ENCODE data around the gene LRIG1.

The LRIG1 gene

DNA sequence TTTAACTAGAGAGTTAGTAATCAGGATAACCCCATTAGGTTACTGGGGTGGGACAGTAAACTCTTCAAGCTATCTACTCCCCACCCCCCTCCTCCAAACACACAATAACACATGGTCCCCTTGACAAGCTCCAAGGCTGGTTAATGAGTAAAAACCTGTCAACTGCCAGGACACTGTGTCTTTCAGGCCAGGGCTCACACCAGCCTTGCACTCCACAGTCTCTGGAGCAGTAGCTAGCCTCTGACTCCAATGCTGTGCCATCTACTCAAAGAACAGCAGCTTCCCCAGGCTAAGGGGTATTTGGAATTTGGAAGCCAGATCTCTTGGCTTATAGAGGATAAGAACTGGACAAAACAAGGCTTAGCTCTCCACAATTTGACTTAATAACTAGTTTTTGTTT, 115.8 kb downstream of the LRIG1 start:
- no peak for DNase-seq (ENCODE audit: low read depth, low spot score)

DNA sequence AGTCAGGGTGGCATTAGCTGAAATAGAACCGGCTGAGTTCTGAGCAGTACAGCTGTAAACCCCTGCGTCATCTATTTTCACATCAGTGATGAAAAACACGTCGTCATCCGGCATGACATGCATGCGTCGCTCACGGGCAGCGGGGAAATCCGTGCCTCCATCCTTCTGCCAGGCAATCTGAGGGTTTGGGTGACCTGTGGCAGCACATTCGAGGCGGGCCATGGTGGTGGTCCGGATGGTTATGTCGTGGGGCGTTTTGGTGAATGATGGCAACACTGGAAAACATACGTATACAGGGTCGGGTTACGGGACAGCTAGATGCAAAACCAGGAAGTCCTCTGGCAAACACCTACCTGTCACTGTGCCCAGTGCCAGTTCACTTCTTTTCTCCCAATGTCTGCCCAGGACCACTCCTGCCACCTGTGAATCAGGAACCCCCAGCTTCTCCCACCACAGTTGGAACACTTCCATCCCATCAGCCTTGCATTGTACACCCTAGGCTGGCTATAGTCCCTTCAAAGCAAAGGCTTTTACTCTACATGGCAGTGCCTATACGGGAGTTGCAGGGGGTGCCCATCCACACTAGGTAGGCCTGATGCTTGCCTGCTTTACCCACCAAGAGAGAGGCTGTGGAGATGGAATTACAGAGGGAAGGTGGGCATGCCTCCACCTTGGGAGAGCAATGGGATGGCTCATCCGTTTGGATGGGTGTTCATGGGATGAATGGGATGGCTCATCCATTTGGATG, 116.7 kb downstream of the LRIG1 start:
- no peak for DNase-seq (ENCODE audit: low read depth, low spot score)

DNA sequence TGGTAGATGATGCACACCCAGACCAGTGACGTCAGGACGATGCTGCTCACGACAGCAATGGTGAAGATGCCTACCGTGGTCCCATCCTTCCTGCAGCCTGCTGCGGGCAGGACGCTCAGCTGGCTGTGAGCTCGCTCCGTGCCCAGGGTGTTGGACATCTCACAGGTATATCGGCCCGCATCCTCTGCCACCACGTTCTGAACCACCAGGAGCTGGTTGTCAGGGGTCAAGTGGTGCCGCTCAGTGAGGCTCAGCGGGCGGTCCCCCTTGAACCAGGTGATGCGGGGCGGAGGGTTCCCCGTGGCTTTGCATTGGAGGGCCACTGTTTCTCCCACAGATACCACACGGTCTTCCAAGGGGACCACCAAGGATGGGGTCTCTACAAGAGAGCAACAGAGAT, 117.8 kb downstream of the LRIG1 start:
- DNase-seq (ENCODE audit: low read depth, low spot score) = no peak

DNA sequence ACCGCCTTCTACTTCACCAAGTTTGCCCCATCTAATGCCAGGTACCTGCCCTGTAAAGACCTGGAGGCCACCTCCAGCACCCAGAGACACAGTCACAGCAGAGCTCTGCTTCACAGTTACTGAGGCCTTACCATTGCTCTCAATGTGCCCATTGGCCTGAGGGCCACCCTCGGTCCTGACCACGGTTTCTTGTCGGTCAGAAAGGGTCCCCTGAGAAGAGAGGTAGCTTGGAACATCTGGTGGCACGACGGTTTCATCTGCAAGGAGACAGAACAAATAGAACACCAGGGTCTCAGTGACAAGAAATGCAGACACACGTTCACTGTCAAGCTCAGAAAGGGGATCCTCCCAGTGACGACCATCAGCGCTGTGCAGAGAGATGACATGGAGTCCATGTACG, 118.7 kb downstream of the LRIG1 start:
- no peak for DNase-seq (ENCODE audit: low read depth, low spot score)

DNA sequence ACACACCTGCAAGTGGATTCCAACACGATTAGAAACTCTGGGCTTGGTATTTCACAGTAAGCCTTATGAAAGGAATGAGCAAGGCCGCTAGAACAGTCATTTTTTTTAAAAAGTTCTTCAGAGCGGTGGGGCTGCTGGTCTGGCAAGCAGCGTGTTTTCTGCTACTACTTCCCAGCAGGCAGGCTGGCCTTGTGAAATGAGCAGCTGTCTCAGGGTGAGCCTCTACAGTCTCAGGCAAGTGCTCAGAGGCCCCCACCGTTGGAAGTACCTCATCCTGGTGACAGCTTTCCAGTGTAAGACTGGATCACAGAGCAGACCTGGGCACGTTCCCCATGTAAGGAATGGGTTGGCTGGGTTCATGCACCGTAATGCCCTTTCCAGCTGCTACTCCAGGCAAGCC, 119.2 kb downstream of the LRIG1 start:
- no peak for DNase-seq (ENCODE audit: low read depth, low spot score)

DNA sequence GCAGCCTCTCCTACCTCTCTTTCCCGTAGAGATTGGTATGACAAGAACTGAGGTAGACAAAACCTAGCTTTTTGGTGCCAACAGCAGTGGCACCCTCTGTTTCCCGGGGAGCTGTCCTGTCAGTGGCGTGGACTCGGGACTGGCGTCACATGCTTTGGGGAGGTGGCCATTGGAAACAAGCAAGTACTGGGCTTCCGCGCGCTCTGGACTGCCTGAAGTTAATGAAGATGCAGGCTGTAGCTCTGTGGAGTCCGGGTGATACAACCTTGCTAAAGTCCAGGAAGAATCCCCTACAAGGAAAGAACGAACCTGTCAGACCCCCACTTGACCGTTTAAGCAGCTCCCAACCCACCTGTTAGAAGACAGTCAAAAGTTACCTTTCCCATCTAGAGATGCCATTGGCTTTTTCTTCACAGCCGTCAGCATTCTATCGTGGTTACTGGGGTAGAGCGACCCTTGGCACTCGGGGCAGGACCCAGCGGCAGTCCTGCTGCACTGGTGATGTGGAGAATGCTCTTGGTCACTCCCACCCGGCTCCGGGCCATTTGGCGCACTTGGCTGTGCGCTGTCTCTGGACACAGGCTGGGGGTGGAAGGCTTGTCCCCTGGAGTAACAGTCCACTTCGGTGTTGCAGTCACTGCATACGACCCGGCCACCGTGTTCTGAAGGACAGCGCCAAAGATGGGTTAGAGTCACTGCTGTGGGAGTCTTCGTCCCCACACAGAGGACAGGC, 120.5 kb downstream of the LRIG1 start:
- DNase-seq (ENCODE audit: low read depth, low spot score) = no peak

DNA sequence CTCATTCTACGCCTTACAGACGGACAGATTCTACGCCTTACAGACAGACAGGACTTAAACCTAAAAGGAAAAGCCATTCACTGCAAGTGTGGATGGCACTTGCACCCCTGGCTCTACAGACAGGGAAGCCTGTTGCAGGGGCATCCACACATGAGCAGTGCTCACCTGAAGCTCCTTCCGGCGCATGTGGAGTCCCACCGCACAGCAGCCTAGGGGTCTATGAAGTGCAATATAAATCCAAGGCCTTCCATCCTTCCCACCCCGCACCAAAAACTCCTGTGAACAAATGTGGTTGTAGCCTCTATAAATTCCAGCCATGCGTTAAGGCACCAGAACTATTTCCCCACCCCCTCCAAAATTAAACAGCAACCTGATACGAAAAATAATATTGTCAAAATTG, 121.3 kb downstream of the LRIG1 start:
- DNase-seq (ENCODE audit: low read depth, low spot score) = no peak

DNA sequence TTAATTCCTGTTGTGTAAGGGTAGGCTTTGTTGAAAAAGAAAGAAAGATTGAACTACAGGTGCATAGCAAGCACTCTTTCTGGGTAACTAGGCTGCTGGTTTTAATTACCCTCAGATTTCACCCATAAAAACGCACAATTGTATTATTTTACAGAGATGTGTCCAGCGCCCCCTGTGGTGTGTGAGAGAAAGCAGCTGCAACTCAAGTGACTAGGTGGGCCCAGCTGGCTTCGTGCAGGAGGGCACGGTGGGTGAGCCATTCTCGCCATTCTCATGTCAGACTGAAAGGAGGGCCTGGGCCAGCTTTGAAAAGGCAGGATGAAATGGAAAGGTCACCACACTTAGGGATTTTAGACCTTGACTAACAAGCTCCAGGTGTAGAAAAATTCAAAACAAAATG, 122.6 kb downstream of the LRIG1 start:
- DNase-seq (ENCODE audit: low read depth, low spot score) = no peak

DNA sequence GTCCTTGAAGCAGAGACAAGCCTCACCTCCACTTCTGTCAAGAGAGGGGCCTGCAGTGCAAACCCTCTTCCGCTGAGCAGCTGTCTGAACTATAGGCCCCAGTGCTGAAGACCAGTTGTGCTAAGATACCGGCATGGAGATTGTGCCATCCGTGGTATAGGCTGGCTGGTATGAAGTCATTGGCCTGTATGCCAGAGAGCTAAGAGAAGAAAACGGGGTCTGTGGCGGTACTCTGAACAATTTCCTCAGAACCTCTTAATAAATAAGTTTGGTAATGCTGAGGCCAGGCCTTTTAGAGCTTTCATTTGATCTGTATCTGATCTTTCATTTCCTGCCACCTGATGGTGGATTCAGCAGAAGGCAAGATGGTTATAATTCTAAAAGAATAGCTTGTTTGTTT, 123.0 kb downstream of the LRIG1 start:
- no peak for DNase-seq (ENCODE audit: low read depth, low spot score)

DNA sequence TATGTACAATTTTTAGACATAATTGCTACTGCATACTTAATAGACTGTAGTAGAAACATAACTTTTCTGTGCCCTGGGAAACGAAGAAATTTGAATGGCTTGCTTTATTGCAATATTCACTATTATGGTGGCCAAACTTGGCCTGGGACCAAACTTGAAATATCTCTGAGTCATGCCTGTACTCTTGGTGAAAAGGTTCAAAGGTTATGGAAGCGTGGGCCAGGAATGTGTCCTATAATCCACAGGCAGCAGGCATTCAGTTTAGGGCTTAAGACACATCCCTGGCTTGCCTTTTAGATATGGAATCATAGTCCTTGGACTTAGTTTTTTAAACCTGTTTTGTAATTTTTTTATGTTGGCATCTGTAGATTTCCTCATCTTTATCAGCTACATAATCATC, 124.3 kb downstream of the LRIG1 start:
- peak; percentile 57 for DNase-seq (ENCODE audit: low read depth, low spot score)

DNA sequence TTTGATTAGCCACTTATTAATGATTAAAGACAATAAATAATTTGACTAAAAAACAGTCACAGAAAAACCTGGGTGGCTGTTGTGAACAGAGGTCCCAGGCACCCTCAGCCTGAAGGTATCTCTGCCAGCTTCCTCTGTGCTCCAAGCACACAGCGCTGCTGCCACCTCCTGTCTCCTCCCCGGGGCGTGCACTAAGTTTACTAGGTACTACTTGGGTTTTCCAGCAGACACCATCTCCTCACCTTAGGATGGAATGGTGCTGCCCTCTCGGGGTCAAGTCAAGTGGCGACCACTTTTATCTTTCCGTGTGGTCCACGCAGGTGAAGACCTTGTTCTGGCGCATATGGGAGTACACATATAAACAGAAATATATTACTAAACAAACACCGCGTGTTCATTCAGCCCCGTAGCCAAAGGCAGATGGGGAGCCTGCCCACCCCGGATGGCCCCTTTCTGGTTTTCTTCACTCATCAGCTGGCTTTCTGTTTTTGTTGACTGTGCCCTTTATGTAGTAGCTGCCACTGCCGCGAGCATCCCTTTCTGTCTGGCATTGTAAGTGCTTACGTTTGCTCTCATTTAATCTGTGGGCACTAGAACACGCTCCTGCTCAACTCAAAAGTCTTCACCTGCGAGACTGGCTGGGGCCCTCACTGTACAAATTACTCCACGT, 128.0 kb downstream of the LRIG1 start:
- DNase-seq (ENCODE audit: low read depth, low spot score) = no peak

DNA sequence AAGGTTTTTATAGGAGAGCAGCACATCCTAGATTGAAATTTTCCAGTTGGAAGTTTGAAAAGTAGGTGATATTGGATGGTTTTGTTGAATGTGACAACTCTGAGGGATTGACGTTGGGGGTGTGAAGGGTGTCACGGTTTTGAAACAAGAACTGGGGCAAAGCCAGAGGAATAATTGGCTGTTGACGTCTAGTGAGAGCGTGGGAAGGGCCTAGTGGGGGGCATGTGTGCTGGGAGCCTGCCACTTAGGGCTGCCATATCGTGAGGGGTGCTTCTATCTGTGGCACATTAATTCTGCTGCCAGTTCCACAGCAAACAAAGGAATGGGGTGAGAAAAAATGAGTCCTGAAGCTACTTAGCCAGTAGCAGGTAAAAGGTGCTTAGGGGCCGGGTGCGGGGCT, 129.4 kb downstream of the LRIG1 start:
- no peak for DNase-seq (ENCODE audit: low read depth, low spot score)

DNA sequence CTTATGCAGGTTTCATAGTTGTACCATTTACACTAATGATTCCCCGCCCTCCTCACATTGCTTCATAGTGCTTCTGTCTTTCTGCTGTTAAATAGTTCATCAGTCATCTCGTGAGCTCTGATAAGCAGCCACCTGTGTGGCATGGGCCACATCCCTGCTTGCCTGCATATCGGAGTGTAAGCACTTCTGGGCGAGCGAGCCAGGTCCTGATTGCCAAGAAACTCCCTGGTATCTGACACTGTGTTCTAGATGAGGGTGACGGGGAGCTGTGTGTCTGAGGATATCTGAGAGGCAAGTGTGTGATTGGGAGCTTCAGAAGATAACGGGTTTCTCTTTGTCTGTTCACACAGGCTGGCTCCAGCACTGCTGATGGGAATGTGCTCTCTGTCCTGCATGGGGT, 130.6 kb downstream of the LRIG1 start:
- DNase-seq (ENCODE audit: low read depth, low spot score) = no peak

DNA sequence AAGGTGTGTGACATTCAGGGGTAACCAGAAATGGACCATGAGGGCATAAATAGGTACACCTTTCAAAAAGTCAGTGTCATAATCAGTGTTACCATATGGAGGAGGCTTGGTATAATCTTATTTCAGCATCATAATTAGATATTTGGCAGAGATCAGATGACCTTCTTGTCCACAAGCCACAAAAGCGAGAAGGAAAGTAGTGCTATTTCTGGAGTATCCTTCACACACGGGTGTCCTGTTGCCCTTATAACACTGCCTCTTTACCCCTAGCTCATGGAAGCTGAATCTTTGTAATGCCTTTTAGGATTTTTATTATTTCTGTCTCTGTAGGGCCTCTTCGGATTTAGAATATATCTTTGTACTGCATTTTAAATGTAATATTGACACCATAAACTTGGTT, 132.8 kb downstream of the LRIG1 start:
- DNase-seq (ENCODE audit: low read depth, low spot score) = no peak

DNA sequence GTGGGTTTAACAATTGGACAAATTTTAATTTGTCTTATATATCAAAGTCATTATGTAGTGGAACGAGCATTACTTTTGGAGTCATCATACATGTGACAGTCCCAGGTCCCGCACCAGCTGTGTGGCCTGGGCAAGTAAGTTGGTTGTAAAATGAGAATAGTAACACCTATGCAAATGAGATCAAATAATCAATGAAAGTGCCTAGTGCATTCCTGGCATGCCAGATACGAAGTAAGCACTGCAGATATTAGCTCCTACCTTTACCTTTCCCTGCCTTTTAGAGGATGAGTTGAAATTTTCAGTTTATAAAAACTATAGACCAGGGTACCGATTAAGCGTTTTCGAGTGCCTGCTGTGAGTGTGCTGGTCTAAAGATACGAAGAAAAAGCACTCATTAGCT, 134.1 kb downstream of the LRIG1 start:
- no peak for DNase-seq (ENCODE audit: low read depth, low spot score)

DNA sequence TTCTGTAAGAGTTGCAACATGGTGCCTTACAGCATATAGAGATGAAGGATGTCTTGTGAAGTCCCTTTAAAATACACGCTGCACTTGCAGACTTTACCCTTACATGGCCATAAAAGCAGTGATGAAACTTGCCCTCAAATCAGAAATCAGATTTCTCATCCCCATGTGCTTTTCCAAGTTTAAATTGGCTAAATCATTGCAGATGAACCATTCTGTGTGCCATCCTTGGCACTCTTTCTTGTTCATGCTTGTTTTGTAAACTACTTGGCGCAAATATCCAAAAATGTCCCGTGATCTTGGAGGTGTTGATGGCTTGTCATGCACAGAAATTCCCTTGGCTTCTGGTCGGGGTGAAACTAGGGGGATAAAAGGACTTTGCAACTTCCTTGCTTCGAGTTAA, 135.7 kb downstream of the LRIG1 start:
- no peak for DNase-seq (ENCODE audit: low read depth, low spot score)

DNA sequence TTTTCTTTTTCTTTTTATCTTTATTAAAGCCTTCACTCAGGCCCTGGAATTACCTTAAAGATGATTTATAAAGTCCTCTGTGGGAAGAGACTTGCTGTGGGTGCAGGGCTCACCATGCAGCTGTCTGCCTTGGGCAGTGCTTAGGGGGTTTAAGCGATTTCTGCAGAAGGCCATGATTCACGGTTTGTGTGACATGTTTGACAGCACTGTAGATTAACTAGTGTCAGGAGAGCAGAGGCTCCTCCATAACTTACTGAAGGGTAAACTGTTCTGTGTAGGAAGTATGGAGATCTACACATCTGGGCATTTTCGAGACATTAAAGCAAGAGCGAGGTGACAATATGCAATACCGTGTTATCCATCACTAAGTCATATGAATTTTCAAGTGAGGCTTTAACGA, 137.7 kb downstream of the LRIG1 start:
- DNase-seq (ENCODE audit: low read depth, low spot score) = no peak

DNA sequence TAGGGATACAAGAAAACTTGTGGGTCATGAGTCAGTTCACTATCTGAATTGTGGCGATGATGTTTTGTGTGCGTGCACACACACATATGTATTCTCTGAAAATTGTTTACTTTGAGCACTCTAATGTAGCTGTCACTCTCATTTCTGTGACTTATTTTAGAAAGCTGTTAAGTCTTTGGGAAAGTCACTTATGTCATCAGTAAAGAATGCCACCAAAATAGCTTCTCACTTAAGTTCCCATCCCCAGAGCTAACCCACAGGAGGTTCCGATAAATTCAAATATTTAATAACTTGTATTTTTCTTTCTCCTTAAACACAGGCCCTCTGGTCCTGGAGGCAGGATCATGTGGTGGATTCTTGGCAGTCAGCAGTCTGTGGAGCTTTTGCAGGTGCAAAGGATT, 138.3 kb downstream of the LRIG1 start:
- DNase-seq (ENCODE audit: low read depth, low spot score) = no peak

DNA sequence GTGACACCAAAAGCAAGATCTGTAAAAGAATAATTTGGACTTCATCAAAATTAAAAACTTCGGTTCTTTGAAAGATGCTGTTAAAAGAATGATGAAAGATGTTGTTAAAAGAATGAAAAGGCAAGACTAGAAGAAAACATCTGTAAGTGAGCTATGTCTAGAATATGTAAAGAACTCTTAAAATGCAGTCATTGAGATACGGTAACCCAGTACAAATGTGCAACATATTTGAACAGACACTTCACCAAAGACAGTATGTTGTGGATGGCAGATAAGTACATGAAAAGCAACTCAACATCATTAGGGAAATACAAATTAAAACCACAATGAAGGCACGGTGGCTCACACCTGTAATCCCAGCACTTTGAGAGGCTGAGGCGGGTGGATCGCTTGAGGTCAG, 139.5 kb downstream of the LRIG1 start:
- no peak for DNase-seq (ENCODE audit: low read depth, low spot score)

DNA sequence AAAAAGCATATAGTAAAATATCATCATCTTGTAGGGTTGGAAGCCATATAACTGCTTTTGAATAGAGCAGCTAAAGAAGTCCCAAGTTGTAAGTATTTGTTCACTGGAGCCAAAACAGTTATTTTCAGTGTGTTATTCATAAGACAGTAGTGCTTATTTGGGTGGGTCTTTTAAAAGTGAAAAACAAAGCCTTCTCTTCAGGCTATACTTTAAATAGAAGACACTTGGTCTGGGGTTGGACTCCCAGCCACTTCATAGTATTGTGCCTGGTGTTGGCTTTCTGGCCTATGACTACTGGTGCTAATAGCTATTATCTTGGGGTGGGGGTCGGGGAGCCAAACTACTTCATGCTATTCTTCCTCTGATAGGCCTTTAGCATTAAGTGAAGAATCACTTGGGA, 144.8 kb downstream of the LRIG1 start:
- no peak for DNase-seq (ENCODE audit: low read depth, low spot score)

DNA sequence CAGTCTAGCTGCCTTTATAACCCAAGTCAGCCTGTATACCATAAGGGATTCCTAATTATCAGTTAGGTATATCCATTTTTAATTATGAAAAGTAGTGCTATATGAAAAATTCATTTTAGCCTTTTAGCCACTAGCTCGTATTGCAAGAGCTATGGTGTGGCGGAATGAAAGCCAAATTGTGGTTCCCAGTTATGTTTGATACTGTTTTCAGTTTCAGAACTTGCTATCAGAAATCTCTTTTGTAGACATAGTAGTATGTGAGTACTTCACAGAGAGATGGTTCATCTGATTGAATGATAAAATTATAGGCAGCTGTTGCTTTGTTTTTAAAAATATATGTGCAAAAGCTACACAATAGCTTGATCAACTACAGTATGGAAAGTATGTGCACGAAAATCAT, 145.4 kb downstream of the LRIG1 start:
- DNase-seq (ENCODE audit: low read depth, low spot score) = no peak

DNA sequence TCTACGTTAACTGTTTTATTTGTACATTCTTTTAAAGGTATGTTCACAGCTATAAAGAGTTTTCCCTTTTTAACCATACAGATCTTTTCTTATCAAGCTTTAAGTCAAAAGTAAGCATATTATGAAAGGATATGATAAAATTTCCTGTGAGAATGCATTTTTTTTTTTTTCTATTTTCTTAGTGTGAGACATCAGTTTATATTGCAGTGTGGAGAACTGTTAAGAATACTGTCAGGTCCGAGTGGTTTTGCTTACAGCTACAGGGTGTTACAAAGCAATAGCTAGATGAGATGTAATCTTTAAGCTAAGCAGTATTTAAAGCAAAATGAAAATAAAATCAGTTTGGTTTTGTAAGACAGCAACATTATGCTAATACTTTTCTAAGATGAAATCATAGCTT, 146.8 kb downstream of the LRIG1 start:
- no peak for DNase-seq (ENCODE audit: low read depth, low spot score)

DNA sequence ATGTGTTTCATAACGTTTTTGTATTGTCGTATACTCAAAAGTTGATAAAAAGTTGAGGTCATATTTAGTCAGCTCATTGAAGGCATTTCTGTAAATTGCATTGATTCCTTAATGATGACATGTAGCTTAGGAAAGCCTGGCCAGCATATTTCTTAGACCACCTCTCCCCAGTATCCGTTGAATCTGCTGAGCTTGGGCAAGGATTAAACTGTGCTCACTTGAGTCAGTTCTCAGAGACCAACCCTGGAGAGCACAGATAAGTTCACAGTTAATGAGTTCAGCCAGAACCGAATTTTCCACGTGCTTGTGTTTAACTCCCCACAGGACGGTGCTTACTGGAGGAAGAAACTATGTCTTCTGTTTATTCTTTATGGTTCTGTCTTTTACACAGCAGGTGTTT, 147.3 kb downstream of the LRIG1 start:
- DNase-seq (ENCODE audit: low read depth, low spot score) = no peak

All from smooth muscle cell of the brain vasculature (primary cell).